Stimulated activated naive CD4-positive, alpha-beta T cell treated with Interleukin-2 at 50 U/mL for 16 hours (primary cell): Measurements from ENCODE around the gene CHRD.

ENCODE experiments used
- DNase-seq: peaks from one replicate; lab custom pipeline; 2025; lab: John Stamatoyannopoulos, UW

The CHRD gene

DNA sequence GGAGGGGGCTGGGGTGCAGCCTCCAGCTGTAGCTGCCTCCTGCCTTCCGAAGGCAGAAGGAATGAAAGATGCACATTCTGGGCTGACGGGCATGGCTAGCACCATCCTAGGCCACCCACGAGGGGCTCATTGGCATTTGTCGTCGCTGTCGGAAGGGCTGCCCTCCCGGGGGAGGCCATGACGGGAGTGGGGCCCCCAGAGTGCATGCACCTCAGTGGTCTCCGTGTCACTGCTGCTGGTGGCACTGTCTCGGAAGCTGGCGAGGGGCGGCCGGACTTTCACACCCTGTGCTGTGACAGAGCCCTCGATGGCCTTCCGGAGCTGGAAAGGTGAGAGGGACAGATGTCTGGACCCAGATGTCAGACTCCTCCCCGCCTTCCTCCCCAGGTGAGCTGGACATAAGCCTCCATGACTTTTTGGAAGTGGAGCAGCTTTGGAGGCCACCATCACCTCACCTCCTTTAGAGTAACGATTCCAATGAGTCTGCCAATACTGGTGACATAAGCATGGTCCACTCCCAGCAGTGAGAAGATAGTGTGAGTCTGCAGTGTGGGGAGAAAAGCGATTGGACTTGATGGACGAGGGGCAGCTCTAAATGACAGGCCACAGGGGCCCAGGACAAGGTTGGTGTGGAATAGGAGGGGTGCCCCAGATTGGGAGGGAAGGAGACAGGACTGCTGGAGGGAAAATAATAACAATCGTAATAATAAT, 33.2 kb upstream of the CHRD start:
- DNase-seq = no peak

DNA sequence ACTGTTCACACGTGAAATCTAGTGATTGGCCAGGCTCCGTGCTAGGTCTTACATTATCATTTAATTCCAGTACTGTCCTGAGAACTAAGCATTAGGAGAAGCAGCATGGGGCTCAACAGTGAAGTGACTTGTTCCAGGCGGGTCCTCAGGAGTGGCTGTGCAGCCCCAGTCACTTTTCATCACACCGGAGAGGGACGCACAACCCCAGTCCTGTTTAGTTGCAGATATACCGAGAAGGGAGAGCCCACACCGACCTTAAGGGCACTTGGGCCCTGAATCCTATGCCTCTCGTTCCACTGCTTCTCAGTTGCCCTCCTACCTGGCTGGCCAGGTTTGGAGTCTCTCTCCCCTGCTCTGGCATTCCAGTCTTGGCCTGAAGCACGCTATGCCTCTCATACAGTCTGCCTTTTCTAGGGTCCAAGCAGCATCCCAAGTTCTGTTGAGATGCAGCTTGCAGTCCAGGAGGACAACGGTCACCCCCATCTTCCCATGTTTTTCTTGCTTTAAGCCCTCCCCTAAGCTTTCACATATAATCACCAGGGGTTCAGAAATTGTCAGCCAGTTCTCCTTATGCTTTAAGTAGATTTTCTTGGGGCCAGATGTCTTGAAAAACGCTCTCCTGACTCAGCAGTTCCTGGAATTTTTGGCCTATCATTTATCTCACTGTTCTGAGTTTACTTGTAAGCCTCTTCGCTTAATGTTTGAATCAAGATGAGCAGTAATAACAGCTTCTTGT, 32.4 kb upstream of the CHRD start:
- no peak for DNase-seq

DNA sequence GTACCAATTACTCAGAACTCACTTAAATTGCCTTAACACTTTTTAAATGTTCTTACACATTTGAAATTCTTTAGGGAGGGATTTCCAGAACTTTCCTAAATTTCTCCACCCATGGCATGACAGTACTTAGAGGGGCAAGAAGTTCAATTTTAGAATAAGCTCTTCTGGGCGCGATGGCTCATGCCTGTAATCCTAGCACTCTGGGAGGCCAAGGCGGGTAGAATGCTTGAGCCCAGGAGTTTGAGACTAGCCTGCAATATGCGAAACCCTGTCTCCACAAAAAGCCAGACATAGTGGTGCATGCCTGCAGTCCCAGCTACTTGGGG, 31.8 kb upstream of the CHRD start:
- no peak for DNase-seq

DNA sequence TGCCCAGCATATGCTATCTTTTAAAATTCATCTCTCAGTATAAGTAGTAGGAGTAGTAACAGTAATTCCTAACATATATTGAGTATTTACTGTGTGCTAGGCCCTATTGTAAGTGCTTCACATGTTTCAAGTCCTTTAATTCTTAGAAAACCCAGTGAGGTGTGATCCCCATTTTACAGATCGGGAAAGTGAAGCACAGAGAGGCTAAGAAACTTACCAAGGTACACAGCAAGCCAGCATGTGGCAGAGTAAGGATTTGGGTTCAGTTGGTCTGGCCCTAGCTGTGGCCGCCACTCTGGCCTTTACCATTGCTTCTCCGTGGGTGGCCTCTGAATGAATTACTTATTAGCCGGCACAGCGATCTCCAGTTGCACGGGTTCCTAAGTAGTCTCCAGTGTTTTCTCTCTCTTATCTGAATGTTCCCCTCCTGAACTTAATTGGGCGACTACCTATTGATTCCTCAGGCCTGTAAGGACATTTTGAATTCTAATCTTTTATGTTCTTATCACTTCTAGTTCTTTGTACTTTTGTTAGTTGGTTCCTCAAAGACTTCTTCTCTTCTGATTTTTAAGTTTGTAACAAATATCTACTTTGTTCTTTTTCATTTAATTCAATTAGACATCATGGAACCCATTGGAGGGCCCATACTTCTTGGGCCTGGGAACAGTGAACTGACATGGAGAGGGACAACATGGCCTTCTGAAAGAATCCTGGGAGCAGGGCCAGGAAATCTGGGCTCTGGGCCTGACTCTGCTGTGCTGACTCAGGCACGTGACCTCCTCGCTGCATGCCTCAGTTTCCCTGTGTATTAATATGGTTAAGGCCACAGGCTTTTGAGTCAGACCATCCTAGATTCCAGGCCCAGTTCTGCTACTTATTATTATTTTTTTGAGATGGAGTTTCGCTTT, 30.0 kb upstream of the CHRD start:
- no peak for DNase-seq

DNA sequence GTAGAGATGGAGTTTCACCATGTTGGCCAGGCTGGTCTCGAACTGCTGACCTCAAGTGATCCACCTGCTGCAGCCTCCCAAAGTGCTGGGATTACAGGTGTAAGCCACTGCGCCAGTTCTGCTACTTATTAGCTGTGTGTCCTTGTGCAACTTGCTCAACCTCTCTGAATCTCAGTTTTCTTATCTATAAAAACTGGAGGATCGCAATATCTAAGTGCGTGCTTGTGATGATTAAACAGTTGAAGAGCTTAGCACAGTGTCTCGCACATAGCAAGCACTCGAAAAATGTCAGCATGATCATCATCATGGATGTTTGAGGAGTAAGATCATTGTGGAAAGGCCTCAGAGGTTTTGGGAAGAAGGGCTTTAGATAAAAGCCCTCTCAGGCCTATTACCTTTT, 29.2 kb upstream of the CHRD start:
- no peak for DNase-seq

DNA sequence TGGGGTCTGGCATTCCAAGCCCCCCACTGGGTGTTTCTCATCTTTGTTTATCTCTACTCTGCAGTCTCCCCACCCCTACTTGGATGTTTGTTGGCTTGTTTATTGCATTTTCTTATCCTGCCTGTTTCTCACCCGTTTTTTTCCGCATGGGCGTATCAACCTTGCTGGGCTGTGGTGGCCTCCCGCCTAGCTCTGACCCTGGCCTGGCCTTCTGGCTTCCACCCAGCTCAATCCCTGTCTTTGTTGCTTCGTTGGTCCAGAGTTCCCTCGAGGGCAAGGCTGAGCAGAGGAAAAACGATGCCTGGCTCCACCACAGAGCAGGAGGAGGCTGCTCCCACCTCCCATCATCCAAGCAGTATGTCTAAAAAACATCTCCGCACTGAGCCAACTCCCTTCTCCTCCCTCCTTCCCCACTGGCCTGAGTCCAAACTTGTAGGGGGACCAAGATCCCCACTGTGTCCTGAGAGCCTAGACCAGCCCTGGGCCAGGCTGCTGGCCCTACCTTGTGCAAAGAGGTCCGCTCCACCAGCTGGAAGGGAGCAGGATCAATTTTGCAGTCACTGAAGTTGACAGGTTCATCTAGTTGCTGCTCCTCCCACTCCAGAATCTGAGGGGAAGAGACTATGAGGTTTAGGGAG, 28.2 kb upstream of the CHRD start:
- no peak for DNase-seq

DNA sequence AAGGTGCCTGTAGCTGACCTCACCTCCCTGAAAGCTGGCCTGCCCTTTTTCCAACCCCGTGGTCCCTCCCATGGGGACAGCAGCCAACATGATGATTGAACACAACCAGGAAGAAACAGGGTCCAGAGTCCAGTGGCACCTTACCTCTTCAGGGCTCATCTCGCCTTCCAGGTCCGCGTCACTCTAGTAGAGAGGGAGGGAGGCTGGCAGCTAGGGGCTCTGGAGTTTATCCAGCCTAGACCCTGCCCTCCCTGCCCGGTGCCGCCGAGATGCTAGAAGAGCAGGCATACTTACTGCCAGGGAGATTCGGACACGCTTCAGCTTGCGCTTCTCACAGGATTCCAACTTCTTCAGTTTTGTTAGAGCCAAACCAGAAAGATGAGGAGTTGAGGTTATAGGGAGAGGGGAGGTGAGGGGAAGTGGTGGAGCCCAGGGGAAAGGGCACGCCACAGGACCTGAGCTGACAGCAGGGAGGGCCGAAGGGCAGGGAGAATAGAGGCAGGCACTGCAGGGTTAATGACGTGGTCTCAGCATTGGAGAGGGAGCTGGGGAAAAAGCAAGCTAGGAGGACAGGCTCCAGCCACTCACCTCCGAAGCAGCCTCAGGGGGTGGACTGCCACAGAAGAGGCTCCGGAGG, 27.6 kb upstream of the CHRD start:
- DNase-seq = no peak

DNA sequence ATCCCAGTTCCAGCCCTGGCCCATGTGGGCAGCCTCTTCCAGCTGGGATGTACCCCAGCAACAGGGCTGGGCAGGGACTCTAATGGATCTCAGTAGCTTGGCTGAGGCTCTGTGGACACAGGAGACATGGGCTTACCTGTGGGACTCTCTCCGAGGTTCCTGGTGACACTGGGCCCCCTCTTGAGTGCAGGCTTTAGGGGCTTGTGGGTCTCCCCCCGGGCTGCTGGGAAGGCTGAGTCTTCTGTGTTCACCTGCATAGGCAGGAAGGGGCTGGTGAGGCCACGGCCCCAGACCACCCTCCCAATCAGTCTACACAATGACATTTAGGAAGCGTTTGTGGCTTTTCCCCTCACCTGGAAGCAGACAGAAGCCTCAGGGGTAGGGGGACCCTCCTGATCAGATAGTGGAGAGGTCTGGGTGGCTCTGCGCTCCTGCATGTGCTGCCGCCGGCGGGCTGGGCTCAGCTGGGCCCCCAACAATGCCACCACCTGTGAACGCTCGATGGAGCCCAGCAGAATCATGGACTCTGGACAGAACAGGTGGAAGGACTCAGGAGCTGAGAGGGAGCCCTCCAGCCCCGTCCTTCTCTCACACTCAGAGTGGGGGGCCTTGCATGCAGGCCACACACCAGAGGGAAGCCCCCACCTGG, 26.8 kb upstream of the CHRD start:
- no peak for DNase-seq

DNA sequence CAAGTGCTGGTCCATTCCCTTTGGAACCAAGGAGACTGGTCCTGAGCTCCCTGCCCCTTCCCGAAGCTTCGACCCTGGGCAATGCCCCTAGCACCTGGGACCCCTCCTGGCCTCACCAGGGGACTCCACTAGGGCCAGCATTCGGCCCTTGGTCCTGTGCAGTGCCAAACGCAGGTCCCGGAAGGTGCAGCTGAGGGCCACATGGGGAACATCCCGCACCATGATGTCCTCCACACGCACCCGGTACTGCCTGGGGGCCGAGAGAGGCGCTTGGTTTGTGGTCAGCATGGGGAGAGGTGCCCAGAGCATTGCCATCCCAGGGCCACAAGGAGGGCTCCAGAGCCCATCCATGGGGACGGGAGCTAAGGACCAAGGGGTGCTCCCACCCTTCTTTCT, 26.3 kb upstream of the CHRD start:
- no peak for DNase-seq

DNA sequence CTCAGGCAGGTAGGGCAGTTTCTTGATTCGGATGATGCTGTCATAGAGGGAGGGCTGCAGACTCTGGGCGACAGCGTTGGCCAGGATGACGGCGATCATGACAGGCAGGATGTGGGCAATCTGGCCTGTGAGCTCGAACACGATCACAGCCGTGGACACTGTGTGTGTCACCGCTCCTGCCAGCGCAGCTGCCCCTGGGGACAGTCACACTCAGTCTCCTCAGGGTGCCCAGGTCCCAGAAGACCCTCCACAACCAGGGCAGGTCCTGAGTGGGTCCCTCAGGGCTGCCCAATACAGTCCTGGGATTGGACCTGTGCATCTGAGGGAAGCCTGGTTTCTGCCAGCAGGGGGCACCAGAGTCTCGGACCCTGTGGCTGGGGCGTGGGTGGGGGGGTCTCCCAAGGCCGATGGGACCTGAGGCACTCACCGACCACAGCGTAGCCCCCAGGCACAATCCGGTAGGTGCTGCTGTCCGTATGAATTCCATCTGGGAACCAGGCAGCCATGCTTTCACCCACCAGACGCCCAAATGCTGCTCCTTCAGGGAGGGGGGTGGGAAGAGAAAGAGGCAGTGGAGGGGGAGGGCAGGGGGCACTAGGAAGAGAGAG, 25.6 kb upstream of the CHRD start:
- DNase-seq = peak; percentile 62

DNA sequence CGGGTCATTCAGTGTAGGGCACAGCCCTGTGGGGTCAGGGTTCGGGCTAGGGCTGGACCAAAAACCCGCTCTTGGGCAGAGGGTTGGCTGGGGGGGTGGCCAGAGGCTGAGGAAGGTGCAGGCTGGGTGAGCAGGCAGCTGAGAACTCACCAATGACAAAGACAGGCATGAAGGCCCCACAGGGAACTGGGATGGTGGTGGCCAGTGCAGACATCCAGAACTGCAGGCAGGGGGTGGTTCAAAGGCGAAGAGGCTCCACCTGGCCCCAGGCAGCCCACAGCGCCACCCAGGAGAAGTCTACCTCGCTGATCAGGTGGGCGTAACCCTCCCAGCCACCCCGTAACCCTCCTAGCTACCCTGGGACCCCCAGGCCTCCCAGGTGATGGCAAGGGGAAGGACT, 25.1 kb upstream of the CHRD start:
- no peak for DNase-seq

DNA sequence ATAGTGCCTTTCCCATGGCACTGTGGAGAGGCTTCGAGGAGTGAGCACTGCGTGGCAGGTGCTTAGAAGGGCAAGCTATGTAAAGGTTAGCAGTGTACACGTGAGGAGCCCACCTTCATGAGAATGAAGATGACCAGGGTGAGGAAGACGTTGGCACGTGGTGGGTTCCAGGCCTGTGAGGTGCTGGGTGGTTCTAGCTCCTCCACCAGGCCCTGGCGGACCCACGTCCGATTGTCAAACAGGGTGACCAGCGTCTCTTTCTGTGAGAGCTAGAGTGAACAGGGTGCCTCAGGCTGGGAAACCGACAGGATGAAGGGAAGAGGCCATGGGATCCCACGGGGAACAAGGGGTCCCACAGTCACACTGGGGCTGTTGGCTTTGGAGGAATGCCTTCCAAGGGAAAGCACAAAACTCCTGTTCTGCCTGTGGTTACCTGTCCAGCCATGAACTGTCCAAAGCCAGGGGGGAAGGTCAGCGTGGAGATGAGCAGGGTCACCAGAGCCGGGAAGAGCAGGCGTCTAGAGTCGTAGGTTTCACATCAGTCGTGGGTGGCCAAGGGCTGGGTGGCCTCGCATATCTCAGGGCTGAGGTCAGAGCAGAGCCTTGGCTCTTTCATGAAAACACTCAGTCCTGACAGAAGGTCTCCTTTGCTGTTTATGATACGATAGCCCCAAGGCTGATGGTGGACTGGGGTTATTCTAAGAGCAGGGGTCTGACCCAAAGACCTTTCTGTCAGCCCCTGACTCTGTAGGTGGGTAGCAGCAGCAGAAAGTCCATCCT, 24.4 kb upstream of the CHRD start:
- no peak for DNase-seq

DNA sequence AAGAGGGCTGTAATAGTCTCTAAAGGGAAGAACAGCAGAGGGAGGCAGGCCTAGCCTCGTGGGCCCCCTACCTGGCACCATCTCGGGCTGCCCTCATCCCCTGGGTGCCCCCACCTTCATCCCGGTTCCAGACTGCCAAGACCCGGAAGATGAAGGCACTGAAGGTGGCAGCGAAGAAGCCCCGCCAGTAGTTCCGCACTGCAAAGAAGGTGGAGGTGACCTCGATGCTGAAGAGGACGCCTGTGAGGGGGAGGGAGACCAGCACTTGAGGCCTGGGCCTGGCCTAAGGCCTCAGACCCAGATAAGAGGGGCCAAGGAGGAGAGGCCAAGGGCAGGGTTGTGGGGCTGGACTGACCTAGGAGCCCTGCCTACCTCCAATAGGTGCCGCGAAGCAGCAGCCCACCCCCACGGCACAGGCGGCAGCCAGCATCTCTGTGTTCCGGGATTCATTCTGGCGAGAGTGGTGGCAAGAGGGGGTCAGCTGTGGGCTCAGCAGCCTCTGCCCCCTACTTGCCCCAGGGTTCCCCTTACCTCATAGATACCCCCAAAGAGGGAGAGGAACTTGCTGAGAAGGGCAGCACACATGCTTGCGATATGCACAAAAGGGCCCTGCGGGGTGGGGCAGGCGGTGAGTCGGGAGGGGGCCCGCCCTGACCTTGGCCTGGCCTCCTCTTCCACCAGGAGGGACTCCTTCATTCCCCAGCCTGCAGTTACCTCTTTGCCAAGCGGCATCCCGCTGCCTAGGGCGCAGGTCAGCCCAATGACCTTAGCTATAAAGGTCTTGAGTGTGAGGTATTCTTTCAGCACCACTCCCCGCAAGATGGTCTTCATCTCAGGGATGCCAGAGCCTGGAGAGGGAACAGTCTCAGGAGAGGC, 22.4 kb upstream of the CHRD start:
- DNase-seq = no peak

DNA sequence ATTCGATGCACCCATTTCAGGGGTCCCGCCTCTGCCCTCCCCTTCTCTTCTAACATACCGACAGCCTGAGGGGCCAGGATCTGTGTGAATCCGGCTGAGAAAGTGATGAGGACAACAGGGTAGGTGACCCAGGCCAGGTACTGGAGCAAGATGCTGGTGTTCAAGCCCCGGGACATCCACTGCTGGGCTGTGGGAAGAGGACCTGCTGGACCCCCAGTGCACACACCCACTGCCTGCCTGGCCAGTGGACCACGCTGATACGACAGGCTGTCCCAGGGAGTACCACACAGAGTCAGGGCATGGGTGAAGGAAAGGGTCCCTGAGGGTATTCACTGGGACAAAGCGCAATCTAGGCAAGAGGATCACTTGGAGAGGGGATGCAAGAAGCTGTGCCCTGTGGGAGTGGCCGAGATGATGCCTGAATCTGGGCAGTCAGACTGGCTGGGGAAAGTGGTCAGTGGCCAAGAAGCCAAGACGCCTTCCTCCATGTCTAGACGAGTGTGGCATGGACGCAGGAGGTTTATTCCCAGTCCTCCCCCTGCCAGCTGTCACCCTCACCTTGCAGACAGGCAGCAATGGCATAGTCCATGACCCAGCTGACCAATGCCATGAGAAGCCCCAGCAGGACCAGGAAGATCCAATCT, 21.6 kb upstream of the CHRD start:
- DNase-seq = no peak

DNA sequence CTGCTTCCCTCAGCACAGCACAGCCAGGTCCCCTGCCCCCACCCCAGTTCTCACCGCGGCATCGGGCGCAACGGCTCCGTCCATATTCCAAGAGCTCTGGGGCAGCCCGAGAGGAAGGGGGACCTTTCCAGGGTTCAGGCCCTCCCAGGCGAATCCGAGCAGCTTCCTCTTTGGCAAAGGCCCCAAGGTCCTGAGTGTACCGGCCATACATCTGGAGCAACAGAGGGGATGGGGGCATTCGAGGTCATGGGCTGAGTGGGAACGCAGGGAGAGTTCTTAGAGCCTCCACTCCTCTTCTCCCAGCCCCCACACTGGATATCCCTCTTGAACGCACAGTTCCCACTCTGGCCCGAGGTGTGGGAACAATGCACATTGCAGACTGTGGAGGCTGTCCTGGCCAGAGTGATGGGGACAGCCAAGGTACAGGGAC, 20.9 kb upstream of the CHRD start:
- no peak for DNase-seq

DNA sequence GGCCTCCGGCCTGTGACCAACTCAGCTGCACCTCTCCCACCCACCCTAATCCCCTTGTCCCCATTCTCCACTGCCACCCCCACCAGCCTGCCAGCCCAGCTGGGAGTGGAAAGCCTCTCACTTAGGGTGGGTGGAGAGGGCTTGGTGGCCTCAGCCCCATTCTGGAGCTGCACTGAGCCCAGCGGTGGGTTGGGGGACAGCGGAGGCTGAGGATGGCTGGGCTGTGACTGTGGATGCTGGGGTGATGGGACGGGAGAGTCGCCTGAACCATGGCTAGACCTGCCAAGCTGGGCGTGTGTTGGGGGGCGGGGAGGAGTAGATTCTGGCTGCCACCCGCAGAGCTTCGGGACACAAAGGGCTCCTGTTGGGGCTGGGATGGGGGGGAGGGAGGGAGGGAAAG, 20.2 kb upstream of the CHRD start:
- DNase-seq = no peak

DNA sequence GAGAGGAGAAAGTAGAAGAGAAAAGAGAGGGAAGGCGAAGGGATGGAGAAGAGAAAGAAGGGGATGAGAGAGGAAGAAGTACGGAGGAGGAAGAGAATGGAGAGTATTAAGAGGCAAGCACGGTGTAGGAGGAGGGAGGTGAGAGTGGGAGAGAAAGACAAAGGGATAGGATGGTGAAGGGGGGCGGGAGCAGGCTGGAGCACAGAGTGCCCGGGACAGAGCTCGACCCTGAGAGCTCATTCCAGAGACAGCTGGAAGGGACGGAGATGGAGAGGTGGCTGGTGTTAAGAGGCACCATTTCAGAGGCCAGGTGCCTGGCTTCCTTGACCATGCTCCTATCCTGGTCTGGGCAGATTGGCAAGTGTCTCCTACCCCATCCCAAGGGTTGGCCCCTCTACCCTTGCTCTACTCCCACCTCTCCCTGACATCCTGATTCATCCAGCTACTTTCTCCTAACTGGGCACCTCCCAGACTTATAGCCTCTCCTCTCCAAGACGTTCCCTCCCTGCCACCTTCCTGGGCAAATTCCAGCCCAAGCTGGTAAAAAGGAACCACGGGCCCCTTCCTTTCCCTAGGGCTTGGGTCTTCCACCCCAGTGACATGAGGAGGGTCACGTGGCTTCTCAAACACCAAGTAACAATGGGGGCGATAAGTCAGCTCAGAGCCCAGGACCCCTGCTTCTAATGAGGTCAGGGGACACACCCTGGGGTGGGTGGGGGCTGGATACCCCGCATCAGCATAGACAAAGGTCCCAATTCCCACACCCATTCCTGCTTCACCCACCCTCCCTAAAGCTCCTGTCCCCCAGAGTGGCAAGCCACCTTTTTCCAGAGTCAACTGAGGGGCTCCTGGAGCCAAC, 19.6 kb upstream of the CHRD start:
- no peak for DNase-seq
